Neural cell (in vitro differentiated cells): ENCODE results near the gene HOXC13.

Experiments
- CTCF ChIP-seq: fragments of 450-650 bp; IDR thresholded peaks from 2 replicates; pipeline ENCODE4 v1.5.1; 2014; ENCODE audit warnings: antibody characterized with exemption, mild to moderate bottlenecking, moderate library complexity; ENCODE audit not compliant: poor library complexity, severe bottlenecking
- EZH2 ChIP-seq: fragments of 200-600, 300-800 bp; shearing (Covaris generic), sonication (generic); IDR thresholded peaks from 2 replicates; pipeline ENCODE4 v1.6.1; 2014; ENCODE audit warnings: antibody characterized with exemption, low read length, borderline replicate concordance, mild to moderate bottlenecking; ENCODE audit not compliant: insufficient read depth, poor library complexity, severe bottlenecking
- POLR2AphosphoS5 ChIP-seq: IDR thresholded peaks from 2 replicates; pipeline ENCODE4 v1.6.1; 2012
- RAD21 ChIP-seq: fragments of 450-650 bp; conservative IDR thresholded peaks from 2 replicates; pipeline ENCODE4 v1.6.1; 2014; ENCODE audit warnings: antibody characterized with exemption, mild to moderate bottlenecking, moderate library complexity
- REST ChIP-seq: IDR thresholded peaks from 2 replicates; pipeline ENCODE4 v1.6.1; 2012; ENCODE audit warnings: borderline replicate concordance

- TF ChIP-seq POLR2AphosphoS5 (no peak), EZH2 (no peak), CTCF (no peak), REST (no peak), RAD21 (no peak)
Observed at GRCh38 chr12:53995002-53995377, 56.4 kb downstream of the HOXC13 start.
